ENCODE data around the gene MACROD2. TPM values are rescaled to one million over a fixed set of nuclear protein-coding genes. Genes with fewer than 3 reads are reported as not detected.
A peak's percentile ranks its signal among the peaks of the same experiment; 100 is the strongest.

MACROD2 gene
- total and polyA plus RNA-seq, 4 donors, result 0.66 to 10.5 (median 3.3) TPM

GRCh38 chr20:14801591-14802325 is 806.4 kb downstream of the MACROD2 start:
- no peak for TF ChIP-seq NR2F2 (IDR thresholded peaks at IDR 0.05)
- TF ChIP-seq RXRA (IDR thresholded peaks at IDR 0.05), result peak in 1 of 2 donors; percentile 12
- H3K9me3 ChIP-seq (ENCODE audit: control insufficient read depth in 4 of 4, low read length in 3 of 4), result peaks cover 0 to 2% (median under 1%) of the 10 kb centered on the region in 4 donors
- peak overlapping the region in 1 of 2 donors; percentile 37 for H3K27ac ChIP-seq (ENCODE audit: low read depth in 1 of 2, low read length in 2 of 2)
- no peak for DNase-seq (ENCODE audit: low spot score)
- peak overlapping the region in 2 of 3 donors; percentile 36 to 47 for H3K4me3 ChIP-seq (ENCODE audit: low read depth in 1 of 3, low read length in 3 of 3)
- H3K9ac ChIP-seq (ENCODE audit: low read depth in 1 of 2, low read length in 2 of 2), result no peak overlapping the region
- H3K27me3 ChIP-seq (ENCODE audit: control insufficient read depth in 4 of 4, insufficient read depth in 4 of 4, low read length in 3 of 4), result no peaks in the 10 kb centered on the region
- H3K36me3 ChIP-seq (ENCODE audit: control insufficient read depth in 4 of 4, insufficient read depth in 3 of 4, low read depth in 1 of 4, low read length in 3 of 4), result no peaks in the 10 kb centered on the region
- H3K4me1 ChIP-seq (ENCODE audit: control insufficient read depth in 4 of 4, insufficient read depth in 4 of 4, low read length in 3 of 4), result peaks cover 0 to 3% (median 1%) of the 10 kb centered on the region in 4 donors
- 67% methylated on average over 5 of the region's 5 CpGs for WGBS

DNA sequence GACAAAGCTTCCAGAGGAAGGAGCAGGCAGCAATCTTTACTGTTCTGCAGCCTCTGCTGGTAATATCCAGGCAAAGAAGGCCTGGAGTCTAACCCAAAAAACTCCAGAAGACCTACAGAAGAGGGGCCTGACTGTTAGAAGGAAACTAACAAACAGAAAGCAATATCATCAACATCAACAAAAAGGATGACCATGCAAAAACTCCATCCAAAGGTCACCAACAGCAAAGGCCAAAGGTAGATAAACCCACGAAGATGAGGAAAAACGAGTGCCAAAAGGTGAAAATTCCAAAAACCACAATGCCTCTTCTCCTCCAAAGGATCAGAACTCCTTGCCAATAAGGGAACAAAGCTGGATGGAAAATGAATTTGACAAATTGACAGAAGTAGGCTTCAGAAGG is 811.9 kb downstream of the MACROD2 start:
- peaks cover 0 to 3% (median 2%) of the 10 kb centered on the region in 4 donors for H3K9me3 ChIP-seq (ENCODE audit: control insufficient read depth in 4 of 4, low read length in 3 of 4)
- H3K4me1 ChIP-seq (ENCODE audit: control insufficient read depth in 4 of 4, insufficient read depth in 4 of 4, low read length in 3 of 4), result no peaks in the 10 kb centered on the region
- no peaks in the 10 kb centered on the region for H3K36me3 ChIP-seq (ENCODE audit: control insufficient read depth in 4 of 4, insufficient read depth in 3 of 4, low read depth in 1 of 4, low read length in 3 of 4)
- no peak overlapping the region for H3K27ac ChIP-seq (ENCODE audit: low read depth in 1 of 2, low read length in 2 of 2)
- WGBS, result 44% methylated on average over 2 of the region's 2 CpGs
- TF ChIP-seq SP1 (IDR thresholded peaks at IDR 0.05), result no peak
- TF ChIP-seq HNF4G (IDR thresholded peaks at IDR 0.05), result no peak
- no peak for TF ChIP-seq EGR1 (IDR thresholded peaks at IDR 0.05; ENCODE audit: low read depth in 2 of 2)
- TF ChIP-seq, protein P1, sequence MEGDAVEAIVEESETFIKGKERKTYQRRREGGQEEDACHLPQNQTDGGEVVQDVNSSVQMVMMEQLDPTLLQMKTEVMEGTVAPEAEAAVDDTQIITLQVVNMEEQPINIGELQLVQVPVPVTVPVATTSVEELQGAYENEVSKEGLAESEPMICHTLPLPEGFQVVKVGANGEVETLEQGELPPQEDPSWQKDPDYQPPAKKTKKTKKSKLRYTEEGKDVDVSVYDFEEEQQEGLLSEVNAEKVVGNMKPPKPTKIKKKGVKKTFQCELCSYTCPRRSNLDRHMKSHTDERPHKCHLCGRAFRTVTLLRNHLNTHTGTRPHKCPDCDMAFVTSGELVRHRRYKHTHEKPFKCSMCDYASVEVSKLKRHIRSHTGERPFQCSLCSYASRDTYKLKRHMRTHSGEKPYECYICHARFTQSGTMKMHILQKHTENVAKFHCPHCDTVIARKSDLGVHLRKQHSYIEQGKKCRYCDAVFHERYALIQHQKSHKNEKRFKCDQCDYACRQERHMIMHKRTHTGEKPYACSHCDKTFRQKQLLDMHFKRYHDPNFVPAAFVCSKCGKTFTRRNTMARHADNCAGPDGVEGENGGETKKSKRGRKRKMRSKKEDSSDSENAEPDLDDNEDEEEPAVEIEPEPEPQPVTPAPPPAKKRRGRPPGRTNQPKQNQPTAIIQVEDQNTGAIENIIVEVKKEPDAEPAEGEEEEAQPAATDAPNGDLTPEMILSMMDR (IDR thresholded peaks at IDR 0.05; ENCODE audit: low read depth, low read length, missing input control), result no peak
- TF ChIP-seq FOXA2 (IDR thresholded peaks at IDR 0.05), result no peak
- TF ChIP-seq HNF4A (conservative IDR thresholded peaks at IDR 0.05), result no peak
- no peak overlapping the region for H3K4me3 ChIP-seq (ENCODE audit: low read depth in 1 of 3, low read length in 3 of 3)
- H3K27me3 ChIP-seq (ENCODE audit: control insufficient read depth in 4 of 4, insufficient read depth in 4 of 4, low read length in 3 of 4), result no peaks in the 10 kb centered on the region
- DNase-seq (ENCODE audit: low spot score), result no peak
- no peak overlapping the region for H3K9ac ChIP-seq (ENCODE audit: low read depth in 1 of 2, low read length in 2 of 2)

DNA sequence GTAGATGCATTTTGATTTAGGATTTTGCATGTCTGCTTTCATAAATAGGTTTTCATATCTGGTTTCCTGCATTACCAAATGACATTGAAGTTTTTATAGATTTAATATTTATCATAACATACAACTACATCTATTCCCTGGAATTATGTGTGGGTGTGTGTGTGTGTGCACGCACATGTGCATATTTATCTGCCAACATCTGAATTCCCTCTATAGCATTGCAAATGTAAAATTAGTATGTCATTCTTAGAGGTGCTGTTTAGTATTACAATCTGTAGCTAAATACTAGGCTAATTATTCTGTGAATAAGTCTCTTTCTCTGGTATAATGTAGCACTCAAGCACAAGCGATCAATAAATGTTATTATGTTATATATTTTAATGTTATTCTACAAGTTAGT is 820.0 kb downstream of the MACROD2 start:
- 95% methylated on average over 2 of the region's 2 CpGs for WGBS
- H3K9me3 ChIP-seq (ENCODE audit: control insufficient read depth in 4 of 4, low read length in 3 of 4), result no peaks in the 10 kb centered on the region
- TF ChIP-seq NR2F2 (IDR thresholded peaks at IDR 0.05) (no peak), ATF3 (IDR thresholded peaks at IDR 0.05) (no peak), EGR1 (IDR thresholded peaks at IDR 0.05; ENCODE audit: low read depth in 2 of 2) (no peak), ZBTB33 (IDR thresholded peaks at IDR 0.05) (no peak), YY1 (IDR thresholded peaks at IDR 0.05) (no peak), RXRA (IDR thresholded peaks at IDR 0.05) (no peak), HNF4A (conservative IDR thresholded peaks at IDR 0.05) (no peak), GABPA (IDR thresholded peaks at IDR 0.05 in 1 of 2, conservative IDR thresholded peaks at IDR 0.05 in 1 of 2) (no peak), REST (IDR thresholded peaks at IDR 0.05) (no peak), FOXA2 (IDR thresholded peaks at IDR 0.05) (no peak), TAF1 (conservative IDR thresholded peaks at IDR 0.05) (no peak), HNF4G (IDR thresholded peaks at IDR 0.05) (no peak), SP1 (IDR thresholded peaks at IDR 0.05) (no peak), JUND (IDR thresholded peaks at IDR 0.05) (no peak), RAD21 (IDR thresholded peaks at IDR 0.05) (no peak)
- TF ChIP-seq, protein P1 (IDR thresholded peaks at IDR 0.05; ENCODE audit: low read depth, low read length, missing input control), result no peak

More for the DNA sequence above, 820.0 kb downstream of the MACROD2 start:
- H3K9ac ChIP-seq (ENCODE audit: low read depth in 1 of 2, low read length in 2 of 2), result no peak overlapping the region
- H3K4me1 ChIP-seq (ENCODE audit: control insufficient read depth in 4 of 4, insufficient read depth in 4 of 4, low read length in 3 of 4), result no peaks in the 10 kb centered on the region
- no peak overlapping the region for H3K27ac ChIP-seq (ENCODE audit: low read depth in 1 of 2, low read length in 2 of 2)
- no peak for DNase-seq (ENCODE audit: low spot score)
- H3K4me3 ChIP-seq (ENCODE audit: low read depth in 1 of 3, low read length in 3 of 3), result no peak overlapping the region
- no peaks in the 10 kb centered on the region for H3K27me3 ChIP-seq (ENCODE audit: control insufficient read depth in 4 of 4, insufficient read depth in 4 of 4, low read length in 3 of 4)
- H3K36me3 ChIP-seq (ENCODE audit: control insufficient read depth in 4 of 4, insufficient read depth in 3 of 4, low read depth in 1 of 4, low read length in 3 of 4), result no peaks in the 10 kb centered on the region

All from liver (tissue), 9 donors.